ENCODE results near the gene RASSF10.

The RASSF10 gene

DNA sequence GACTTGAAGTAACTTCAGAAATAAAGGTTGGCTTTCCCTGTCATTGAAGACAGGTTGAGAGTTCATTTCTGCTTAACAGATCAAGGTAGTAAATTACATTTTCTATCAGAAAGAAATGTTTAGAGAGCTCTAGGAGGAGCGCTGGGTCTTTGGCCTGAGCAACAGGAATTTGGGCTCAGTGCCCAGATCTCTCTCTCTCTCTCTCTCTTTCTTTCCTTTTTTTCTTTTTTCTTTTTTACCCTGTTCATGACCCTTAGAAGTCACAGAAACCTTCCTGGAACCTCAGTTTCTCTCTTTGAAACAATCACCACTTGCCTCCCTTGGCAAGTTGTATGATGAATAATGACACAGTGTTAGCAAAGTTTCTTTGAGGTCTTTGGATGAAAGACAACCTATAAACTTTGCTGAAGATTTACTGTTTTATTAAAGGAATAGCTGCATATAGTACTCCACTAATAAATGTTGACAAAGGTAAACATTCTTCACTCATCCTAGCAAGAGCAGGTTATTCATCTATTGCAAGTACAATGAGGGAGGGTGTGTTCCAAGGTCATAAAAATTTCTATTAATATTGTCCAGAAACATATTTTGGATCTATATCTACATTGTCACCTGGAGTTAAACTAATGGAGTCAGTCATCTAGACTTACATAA is 35.5 kb upstream of the RASSF10 start:
- H3K27ac ChIP-seq (ENCODE audit: low read depth in 2 of 2, low read length in 2 of 2), result no peak overlapping the region
- no peaks in the 10 kb centered on the region for H3K27me3 ChIP-seq (ENCODE audit: control insufficient read depth in 2 of 2, insufficient read depth in 2 of 2, low read length in 2 of 2)
- no peaks in the 10 kb centered on the region for H3K36me3 ChIP-seq (ENCODE audit: control insufficient read depth in 2 of 2, insufficient read depth in 2 of 2, low read length in 2 of 2)
- H3K4me1 ChIP-seq (ENCODE audit: control insufficient read depth in 2 of 2, insufficient read depth in 2 of 2, low read length in 2 of 2), result no peaks in the 10 kb centered on the region
- no peaks in the 10 kb centered on the region for H3K9me3 ChIP-seq (ENCODE audit: control insufficient read depth in 2 of 2, low read length in 2 of 2)
- no peak overlapping the region for H3K4me3 ChIP-seq (ENCODE audit: low read length in 2 of 2)
- no peak overlapping the region for H3K9ac ChIP-seq (ENCODE audit: low read depth in 1 of 2, low read length in 2 of 2)

DNA sequence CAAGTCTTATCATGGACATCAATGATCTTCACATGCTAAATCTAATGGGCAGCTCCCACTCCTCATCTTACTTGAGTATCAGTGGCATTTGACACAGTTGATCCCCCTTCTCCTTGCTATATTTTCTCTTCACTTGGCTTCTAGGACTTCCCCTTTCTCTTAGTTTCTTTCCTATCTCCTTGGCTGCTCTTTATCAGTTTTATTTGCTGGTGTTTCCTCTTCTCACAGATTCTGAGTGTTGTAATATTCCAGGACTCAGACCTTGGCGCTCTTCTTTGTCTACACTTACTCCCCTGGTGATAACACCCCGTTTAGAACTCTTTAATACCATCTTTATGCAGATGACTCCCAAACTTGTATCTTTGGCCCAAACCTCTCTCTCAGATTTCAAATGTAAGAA is 33.9 kb upstream of the RASSF10 start:
- H3K9me3 ChIP-seq (ENCODE audit: control insufficient read depth in 2 of 2, low read length in 2 of 2), result no peaks in the 10 kb centered on the region

DNA sequence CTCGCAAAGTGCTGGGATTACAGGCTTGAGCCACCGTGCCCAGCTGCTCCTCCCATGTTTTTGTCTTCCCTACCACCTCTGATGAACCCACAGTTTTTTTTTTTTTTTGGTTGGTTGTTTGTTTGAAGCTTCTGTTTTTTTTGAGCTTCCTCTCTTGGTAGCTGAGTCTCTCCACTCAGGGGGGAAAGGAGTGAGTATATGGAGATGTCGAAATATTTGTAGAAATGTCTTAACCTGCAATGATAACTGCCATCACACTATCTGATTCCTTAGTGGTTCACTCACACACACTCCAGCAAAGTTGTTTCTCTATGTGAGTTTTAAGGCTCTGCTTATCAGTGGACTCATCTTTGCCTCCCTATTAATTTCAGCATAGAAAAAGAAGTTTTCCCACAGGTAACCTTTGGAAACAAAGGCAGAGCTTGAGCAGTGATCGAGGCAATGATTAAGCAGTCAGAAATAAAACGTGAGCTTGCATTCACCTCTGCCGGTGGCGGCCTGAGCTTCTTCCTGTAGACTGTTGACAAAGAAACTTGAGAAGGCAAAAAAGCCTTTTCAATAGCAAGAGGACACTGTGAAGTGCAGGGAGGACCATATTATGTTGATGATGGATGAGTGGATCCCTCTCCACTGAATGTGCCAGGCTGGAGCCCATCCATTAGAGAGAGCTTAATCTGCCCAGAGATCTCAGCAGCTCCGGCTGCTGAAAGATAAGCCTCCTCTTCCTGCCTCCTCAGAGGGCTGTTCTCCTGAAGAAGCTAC is 29.0 kb upstream of the RASSF10 start:
- Histone ChIP-seq H3K9me3 (ENCODE audit: control insufficient read depth in 2 of 2, low read length in 2 of 2) (no peaks in the 10 kb centered on the region), H3K4me1 (ENCODE audit: control insufficient read depth in 2 of 2, insufficient read depth in 2 of 2, low read length in 2 of 2) (no peaks in the 10 kb centered on the region), H3K27ac (ENCODE audit: low read depth in 2 of 2, low read length in 2 of 2) (no peak overlapping the region), H3K4me3 (ENCODE audit: low read length in 2 of 2) (no peak overlapping the region), H3K27me3 (ENCODE audit: control insufficient read depth in 2 of 2, insufficient read depth in 2 of 2, low read length in 2 of 2) (no peaks in the 10 kb centered on the region), H3K9ac (ENCODE audit: low read depth in 1 of 2, low read length in 2 of 2) (no peak overlapping the region), H3K36me3 (ENCODE audit: control insufficient read depth in 2 of 2, insufficient read depth in 2 of 2, low read length in 2 of 2) (no peaks in the 10 kb centered on the region)

More for the DNA sequence above, 33.9 kb upstream of the RASSF10 start:
- no peaks in the 10 kb centered on the region for H3K36me3 ChIP-seq (ENCODE audit: control insufficient read depth in 2 of 2, insufficient read depth in 2 of 2, low read length in 2 of 2)
- H3K4me1 ChIP-seq (ENCODE audit: control insufficient read depth in 2 of 2, insufficient read depth in 2 of 2, low read length in 2 of 2), result no peaks in the 10 kb centered on the region
- no peaks in the 10 kb centered on the region for H3K27me3 ChIP-seq (ENCODE audit: control insufficient read depth in 2 of 2, insufficient read depth in 2 of 2, low read length in 2 of 2)
- no peak overlapping the region for H3K9ac ChIP-seq (ENCODE audit: low read depth in 1 of 2, low read length in 2 of 2)
- no peak overlapping the region for H3K27ac ChIP-seq (ENCODE audit: low read depth in 2 of 2, low read length in 2 of 2)
- H3K4me3 ChIP-seq (ENCODE audit: low read length in 2 of 2), result no peak overlapping the region

DNA sequence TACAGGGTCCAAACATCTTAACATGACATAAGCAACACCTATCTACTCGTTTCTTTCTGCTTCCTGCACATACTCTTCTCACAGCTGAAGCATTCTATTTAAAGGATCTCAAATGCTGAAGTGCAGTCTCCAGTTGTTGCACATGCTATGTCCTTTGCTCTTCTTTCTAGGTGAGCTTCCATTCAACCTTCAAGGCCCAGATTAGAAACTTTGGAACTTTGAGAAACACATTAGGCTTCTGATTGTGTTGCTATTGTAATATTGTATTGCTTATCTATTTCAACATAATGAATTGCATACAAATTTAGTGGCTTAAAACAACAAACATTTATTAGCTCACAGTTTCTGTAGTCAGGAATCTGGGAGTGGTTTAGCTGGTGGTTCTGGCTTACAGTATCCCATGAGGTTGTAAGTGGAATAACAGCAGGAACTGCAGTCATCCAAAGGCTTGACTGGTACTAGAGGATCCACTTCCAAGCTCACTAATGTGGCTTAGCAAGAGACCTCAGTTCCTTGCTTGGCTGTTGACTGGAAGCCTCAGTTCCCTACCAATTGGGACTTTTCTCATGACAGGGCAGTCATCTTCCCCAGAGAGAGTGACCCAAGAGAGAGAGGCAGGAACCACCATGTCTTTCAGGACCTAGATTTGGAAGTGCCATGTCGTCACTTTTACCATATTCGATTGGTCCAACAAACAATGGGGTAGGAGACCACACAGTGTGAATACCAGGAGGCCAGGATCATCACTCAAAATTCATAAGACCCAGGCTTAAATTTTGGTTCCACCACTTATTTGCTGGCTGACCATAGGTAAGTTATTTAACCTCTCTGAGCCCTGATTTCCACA is 27.2 kb upstream of the RASSF10 start:
- Histone ChIP-seq H3K27ac (ENCODE audit: low read depth in 2 of 2, low read length in 2 of 2) (no peak overlapping the region), H3K9ac (ENCODE audit: low read depth in 1 of 2, low read length in 2 of 2) (no peak overlapping the region)

DNA sequence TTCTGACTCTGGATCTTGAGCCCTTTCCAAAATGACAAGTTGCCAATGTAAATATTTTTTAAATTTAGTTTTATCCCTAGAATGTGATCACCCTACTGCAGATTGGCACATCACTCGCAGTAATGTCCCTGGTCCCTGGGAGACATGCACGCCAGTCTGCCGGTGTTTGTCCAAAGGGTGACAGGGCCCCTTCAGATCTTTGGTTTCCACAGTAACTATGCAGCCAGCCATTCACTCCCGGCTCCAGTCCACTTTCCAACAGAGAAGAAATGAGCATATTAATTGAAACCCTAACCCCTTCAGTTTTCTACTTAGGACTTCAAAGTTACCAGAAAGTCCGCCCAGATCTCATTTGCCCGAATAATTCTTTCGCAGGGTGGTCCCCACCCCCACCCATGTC is 25.8 kb upstream of the RASSF10 start:
- H3K9ac ChIP-seq (ENCODE audit: low read depth in 1 of 2, low read length in 2 of 2), result no peak overlapping the region
- H3K36me3 ChIP-seq (ENCODE audit: control insufficient read depth in 2 of 2, insufficient read depth in 2 of 2, low read length in 2 of 2), result no peaks in the 10 kb centered on the region
- H3K4me3 ChIP-seq (ENCODE audit: low read length in 2 of 2), result no peak overlapping the region
- no peaks in the 10 kb centered on the region for H3K4me1 ChIP-seq (ENCODE audit: control insufficient read depth in 2 of 2, insufficient read depth in 2 of 2, low read length in 2 of 2)
- H3K27ac ChIP-seq (ENCODE audit: low read depth in 2 of 2, low read length in 2 of 2), result no peak overlapping the region
- H3K27me3 ChIP-seq (ENCODE audit: control insufficient read depth in 2 of 2, insufficient read depth in 2 of 2, low read length in 2 of 2), result no peaks in the 10 kb centered on the region
- H3K9me3 ChIP-seq (ENCODE audit: control insufficient read depth in 2 of 2, low read length in 2 of 2), result no peaks in the 10 kb centered on the region

More for the DNA sequence above, 27.2 kb upstream of the RASSF10 start:
- no peaks in the 10 kb centered on the region for H3K4me1 ChIP-seq (ENCODE audit: control insufficient read depth in 2 of 2, insufficient read depth in 2 of 2, low read length in 2 of 2)
- H3K27me3 ChIP-seq (ENCODE audit: control insufficient read depth in 2 of 2, insufficient read depth in 2 of 2, low read length in 2 of 2), result no peaks in the 10 kb centered on the region
- no peaks in the 10 kb centered on the region for H3K36me3 ChIP-seq (ENCODE audit: control insufficient read depth in 2 of 2, insufficient read depth in 2 of 2, low read length in 2 of 2)
- no peaks in the 10 kb centered on the region for H3K9me3 ChIP-seq (ENCODE audit: control insufficient read depth in 2 of 2, low read length in 2 of 2)
- no peak overlapping the region for H3K4me3 ChIP-seq (ENCODE audit: low read length in 2 of 2)

DNA sequence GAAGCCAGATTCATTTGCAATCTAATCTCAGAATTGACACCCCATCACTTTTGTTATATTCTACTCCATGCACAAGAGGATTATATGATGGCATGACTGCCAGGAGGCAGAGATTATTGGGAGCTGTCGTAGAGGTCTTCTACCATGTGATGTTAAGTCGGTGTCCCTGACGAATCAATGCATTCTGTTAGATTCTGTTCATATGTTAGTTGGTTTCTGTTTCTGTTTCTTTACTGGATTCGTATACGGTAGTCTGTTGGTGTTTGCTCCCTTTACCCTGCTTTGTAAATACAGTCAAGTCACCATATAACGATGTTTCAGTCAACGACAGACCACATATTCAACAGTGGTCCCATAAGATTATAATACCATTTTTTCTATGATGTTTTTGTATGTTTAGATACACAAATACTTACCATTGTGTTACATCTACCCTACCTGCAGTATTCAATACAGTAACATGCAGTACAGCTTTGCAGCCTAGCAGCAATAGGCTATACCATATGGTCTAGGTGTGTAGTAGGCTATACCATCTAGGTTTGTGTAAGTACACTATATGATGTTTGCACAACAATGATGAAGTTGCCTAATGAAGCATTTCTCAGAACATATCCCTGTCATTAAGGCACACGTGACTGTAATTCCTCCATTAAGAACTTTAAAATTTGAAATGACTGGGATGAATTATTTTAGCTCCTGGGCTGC is 22.8 kb upstream of the RASSF10 start:
- Histone ChIP-seq H3K27ac (ENCODE audit: low read depth in 2 of 2, low read length in 2 of 2) (no peak overlapping the region), H3K4me3 (ENCODE audit: low read length in 2 of 2) (peak overlapping the region in 1 of 2 donors; percentile 34), H3K9ac (ENCODE audit: low read depth in 1 of 2, low read length in 2 of 2) (no peak overlapping the region)

DNA sequence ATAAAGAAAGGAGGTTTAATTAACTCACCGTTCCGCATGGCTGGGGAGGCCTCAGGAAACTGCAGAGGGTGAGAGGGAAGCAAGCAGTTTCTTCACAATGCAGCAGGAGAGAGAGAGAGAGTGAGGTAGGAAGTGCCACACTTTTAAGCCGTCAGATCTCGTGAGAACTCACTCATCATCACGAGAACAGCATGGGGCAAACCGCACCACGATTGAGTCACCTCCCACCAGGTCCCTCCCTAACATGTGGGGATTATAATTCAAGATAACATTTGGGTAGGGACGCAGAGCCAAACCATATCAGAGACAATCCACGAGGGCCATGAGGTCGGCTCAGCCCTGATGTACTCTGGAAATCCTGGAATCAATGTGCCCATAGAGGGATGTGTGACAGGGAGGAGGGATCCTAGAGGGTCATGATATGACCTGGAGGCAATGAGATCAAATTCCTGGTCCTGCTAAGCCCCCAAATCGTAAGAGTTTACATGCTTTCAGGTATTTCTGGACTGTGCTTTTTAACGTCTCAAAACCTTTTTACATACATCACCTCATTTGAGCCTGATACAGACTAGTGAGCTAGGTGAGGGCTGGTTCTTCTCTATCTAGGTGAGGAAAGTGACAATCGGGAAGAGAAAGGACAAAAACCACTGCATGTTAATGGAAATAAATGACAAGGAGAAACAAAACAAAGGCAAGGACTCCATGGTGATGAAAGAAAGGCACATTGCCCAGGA is 19.5 kb upstream of the RASSF10 start:
- H3K9me3 ChIP-seq (ENCODE audit: control insufficient read depth in 2 of 2, low read length in 2 of 2), result no peaks in the 10 kb centered on the region
- H3K27me3 ChIP-seq (ENCODE audit: control insufficient read depth in 2 of 2, insufficient read depth in 2 of 2, low read length in 2 of 2), result no peaks in the 10 kb centered on the region
- H3K4me3 ChIP-seq (ENCODE audit: low read length in 2 of 2), result no peak overlapping the region
- no peaks in the 10 kb centered on the region for H3K36me3 ChIP-seq (ENCODE audit: control insufficient read depth in 2 of 2, insufficient read depth in 2 of 2, low read length in 2 of 2)
- no peaks in the 10 kb centered on the region for H3K4me1 ChIP-seq (ENCODE audit: control insufficient read depth in 2 of 2, insufficient read depth in 2 of 2, low read length in 2 of 2)
- no peak overlapping the region for H3K9ac ChIP-seq (ENCODE audit: low read depth in 1 of 2, low read length in 2 of 2)
- H3K27ac ChIP-seq (ENCODE audit: low read depth in 2 of 2, low read length in 2 of 2), result no peak overlapping the region

More for the DNA sequence above, 22.8 kb upstream of the RASSF10 start:
- Histone ChIP-seq H3K9me3 (ENCODE audit: control insufficient read depth in 2 of 2, low read length in 2 of 2) (no peaks in the 10 kb centered on the region), H3K27me3 (ENCODE audit: control insufficient read depth in 2 of 2, insufficient read depth in 2 of 2, low read length in 2 of 2) (no peaks in the 10 kb centered on the region), H3K36me3 (ENCODE audit: control insufficient read depth in 2 of 2, insufficient read depth in 2 of 2, low read length in 2 of 2) (no peaks in the 10 kb centered on the region), H3K4me1 (ENCODE audit: control insufficient read depth in 2 of 2, insufficient read depth in 2 of 2, low read length in 2 of 2) (no peaks in the 10 kb centered on the region)

DNA sequence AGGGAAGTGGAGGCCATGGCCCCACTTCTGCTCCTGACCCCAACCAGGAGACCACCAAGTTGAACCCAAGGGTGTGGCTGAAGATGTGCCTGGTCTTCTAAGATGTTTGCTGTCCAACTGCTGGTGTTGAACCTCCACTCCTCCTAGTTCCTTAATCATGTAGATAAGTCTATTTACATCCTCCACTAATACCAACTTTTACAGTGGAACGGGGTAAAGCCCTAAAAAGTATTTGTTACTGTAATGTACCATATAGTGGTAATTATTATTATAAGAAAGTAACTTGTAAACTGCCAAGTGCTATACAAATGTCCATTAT is 19.0 kb upstream of the RASSF10 start:
- H3K9ac ChIP-seq (ENCODE audit: low read depth in 1 of 2, low read length in 2 of 2), result no peak overlapping the region
- no peaks in the 10 kb centered on the region for H3K9me3 ChIP-seq (ENCODE audit: control insufficient read depth in 2 of 2, low read length in 2 of 2)
- H3K4me3 ChIP-seq (ENCODE audit: low read length in 2 of 2), result no peak overlapping the region
- no peaks in the 10 kb centered on the region for H3K4me1 ChIP-seq (ENCODE audit: control insufficient read depth in 2 of 2, insufficient read depth in 2 of 2, low read length in 2 of 2)
- no peak overlapping the region for H3K27ac ChIP-seq (ENCODE audit: low read depth in 2 of 2, low read length in 2 of 2)
- H3K36me3 ChIP-seq (ENCODE audit: control insufficient read depth in 2 of 2, insufficient read depth in 2 of 2, low read length in 2 of 2), result no peaks in the 10 kb centered on the region
- H3K27me3 ChIP-seq (ENCODE audit: control insufficient read depth in 2 of 2, insufficient read depth in 2 of 2, low read length in 2 of 2), result no peaks in the 10 kb centered on the region

DNA sequence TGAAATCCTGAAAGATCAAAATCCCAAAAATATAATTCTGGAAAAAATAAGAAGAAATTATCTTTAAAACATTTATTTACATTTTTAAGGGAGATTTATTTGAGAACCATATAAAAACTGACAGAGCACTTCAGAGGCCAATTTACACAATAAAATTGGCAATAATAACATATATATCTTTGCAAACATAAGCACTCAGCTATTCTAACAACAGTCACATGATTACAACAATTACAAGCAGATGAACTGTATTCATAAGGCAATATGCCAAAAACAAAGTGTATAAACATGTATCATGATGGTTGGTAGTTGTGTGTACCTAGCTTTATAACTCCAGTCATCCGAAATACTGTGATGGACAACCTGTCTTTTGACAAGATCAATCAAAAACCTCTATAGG is 17.7 kb upstream of the RASSF10 start:
- Histone ChIP-seq H3K27ac (ENCODE audit: low read depth in 2 of 2, low read length in 2 of 2) (no peak overlapping the region), H3K9ac (ENCODE audit: low read depth in 1 of 2, low read length in 2 of 2) (no peak overlapping the region), H3K36me3 (ENCODE audit: control insufficient read depth in 2 of 2, insufficient read depth in 2 of 2, low read length in 2 of 2) (no peaks in the 10 kb centered on the region), H3K9me3 (ENCODE audit: control insufficient read depth in 2 of 2, low read length in 2 of 2) (no peaks in the 10 kb centered on the region), H3K4me1 (ENCODE audit: control insufficient read depth in 2 of 2, insufficient read depth in 2 of 2, low read length in 2 of 2) (no peaks in the 10 kb centered on the region), H3K4me3 (ENCODE audit: low read length in 2 of 2) (no peak overlapping the region), H3K27me3 (ENCODE audit: control insufficient read depth in 2 of 2, insufficient read depth in 2 of 2, low read length in 2 of 2) (no peaks in the 10 kb centered on the region)
